ENCODE data around the gene ITPR1.
"Not testable (repeated sequence)": the region's sequence is repeated elsewhere in the genome, so short reads cannot be mapped to it uniquely, and the experiment has no call there.

ITPR1 gene

DNA sequence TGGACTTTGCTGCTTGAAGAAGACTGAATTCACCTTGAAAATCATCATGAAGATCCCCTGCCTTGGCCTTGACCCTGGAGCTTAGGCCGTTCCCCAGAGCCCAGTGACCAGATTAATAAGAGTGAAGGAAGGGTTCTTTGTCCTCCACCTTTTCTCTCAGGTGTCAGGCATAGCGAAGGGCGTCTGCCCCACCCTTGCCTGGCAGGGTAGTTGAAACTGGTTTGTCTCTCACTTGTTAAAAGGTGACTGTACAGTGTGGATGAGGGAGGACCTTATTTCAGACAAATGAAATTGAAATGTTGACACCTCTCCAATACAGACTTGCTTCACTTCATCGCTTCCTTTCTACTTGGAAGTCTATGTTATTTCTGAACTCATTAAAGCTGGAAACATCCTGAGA is 262.4 kb downstream of the ITPR1 start:
- Histone ChIP-seq H3K4me1 (ENCODE audit: insufficient read depth, low read length) (peaks cover 21% of the 10 kb centered on the region), H3K36me3 (ENCODE audit: insufficient read depth, low read length) (no peaks in the 10 kb centered on the region), H3K9ac (ENCODE audit: low read length) (no peak overlapping the region), H3K27me3 (ENCODE audit: control insufficient read depth in 1 of 2, insufficient read depth in 2 of 2, low read length in 2 of 2) (no peaks in the 10 kb centered on the region), H3K4me3 (ENCODE audit: low read depth in 1 of 2, low read length in 2 of 2) (no peak overlapping the region), H3K9me3 (ENCODE audit: low read length) (no peaks in the 10 kb centered on the region), H3K27ac (ENCODE audit: low read depth, low read length) (no peak overlapping the region)

DNA sequence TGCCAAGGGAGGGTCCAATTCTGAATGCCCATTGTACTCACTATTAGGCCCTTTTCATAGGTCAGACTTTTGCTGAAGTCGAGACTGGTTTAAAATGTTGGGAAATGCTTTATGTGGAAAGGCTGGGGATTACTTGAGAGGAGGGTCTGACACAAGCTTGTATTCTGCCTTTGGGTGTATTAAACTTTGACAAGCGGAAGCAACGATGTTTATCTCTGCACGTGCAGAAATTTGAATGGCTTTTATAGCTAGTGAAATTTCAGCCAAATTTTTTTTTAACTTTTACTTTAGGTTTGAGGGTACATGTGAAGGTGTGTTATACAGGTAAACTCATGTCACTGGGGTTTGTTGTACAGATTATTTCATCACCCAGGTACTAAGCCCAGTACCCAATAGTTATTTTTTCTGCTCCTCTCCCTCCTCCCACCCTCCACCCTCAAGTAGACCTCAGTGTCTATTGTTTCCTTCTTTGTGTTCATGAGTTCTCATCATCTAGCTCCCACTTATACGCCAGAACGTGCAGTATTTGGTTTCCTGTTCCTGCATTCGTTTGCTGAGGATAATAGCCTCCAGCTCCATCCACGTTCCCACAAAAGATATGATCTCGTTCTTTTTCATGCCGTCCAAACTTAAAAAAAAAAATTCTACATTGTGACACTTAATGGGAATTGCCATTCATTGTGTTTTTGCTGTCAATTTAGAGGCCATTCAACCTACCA is 263.1 kb downstream of the ITPR1 start:
- Histone ChIP-seq H3K4me1 (ENCODE audit: insufficient read depth, low read length) (peaks cover 15% of the 10 kb centered on the region), H3K27ac (ENCODE audit: low read depth, low read length) (no peak overlapping the region)

DNA sequence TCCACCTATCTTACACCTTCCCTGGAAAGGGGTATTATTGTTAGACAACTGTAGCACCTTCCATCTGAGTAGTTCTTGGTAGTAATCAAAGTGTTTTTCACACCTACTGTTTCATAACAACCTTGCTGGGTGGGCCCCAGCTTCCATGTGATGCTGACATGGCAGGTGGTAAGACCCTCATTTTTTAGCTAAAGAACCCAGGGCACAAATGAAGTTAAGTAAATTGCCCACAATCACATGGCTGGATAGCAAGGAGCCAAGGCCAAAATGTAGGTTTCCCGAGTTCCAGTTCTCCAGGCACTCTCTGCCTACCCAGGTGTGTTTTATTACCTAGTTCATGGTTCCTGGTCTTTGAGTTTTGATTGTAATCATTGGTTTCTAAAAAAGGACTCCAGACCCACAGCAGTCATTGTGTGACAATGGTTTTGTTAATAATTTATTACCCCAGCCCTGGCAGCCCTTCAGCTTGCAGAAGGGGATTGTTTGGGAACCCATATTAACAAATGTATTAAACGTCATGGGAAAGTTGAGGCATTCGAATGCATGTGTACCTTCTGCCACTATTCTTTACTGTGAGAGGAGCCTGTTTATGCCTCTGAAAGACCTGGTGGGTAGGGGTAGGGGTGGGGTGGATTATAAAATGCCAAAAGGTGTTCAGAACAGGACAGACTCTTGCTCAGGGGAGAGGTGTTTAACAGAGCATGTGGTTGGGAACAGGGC is 263.9 kb downstream of the ITPR1 start:
- no peak overlapping the region for H3K4me3 ChIP-seq (ENCODE audit: low read depth in 1 of 2, low read length in 2 of 2)
- H3K9ac ChIP-seq (ENCODE audit: low read length), result no peak overlapping the region
- no peaks in the 10 kb centered on the region for H3K9me3 ChIP-seq (ENCODE audit: low read length)
- no peak overlapping the region for H3K27ac ChIP-seq (ENCODE audit: low read depth, low read length)
- H3K4me1 ChIP-seq (ENCODE audit: insufficient read depth, low read length), result peaks cover 8% of the 10 kb centered on the region
- no peaks in the 10 kb centered on the region for H3K27me3 ChIP-seq (ENCODE audit: control insufficient read depth in 1 of 2, insufficient read depth in 2 of 2, low read length in 2 of 2)
- H3K36me3 ChIP-seq (ENCODE audit: insufficient read depth, low read length), result no peaks in the 10 kb centered on the region

More for the DNA sequence above, 263.1 kb downstream of the ITPR1 start:
- H3K9ac ChIP-seq (ENCODE audit: low read length), result no peak overlapping the region
- H3K27me3 ChIP-seq (ENCODE audit: control insufficient read depth in 1 of 2, insufficient read depth in 2 of 2, low read length in 2 of 2), result no peaks in the 10 kb centered on the region
- no peaks in the 10 kb centered on the region for H3K36me3 ChIP-seq (ENCODE audit: insufficient read depth, low read length)
- no peaks in the 10 kb centered on the region for H3K9me3 ChIP-seq (ENCODE audit: low read length)
- no peak overlapping the region for H3K4me3 ChIP-seq (ENCODE audit: low read depth in 1 of 2, low read length in 2 of 2)

DNA sequence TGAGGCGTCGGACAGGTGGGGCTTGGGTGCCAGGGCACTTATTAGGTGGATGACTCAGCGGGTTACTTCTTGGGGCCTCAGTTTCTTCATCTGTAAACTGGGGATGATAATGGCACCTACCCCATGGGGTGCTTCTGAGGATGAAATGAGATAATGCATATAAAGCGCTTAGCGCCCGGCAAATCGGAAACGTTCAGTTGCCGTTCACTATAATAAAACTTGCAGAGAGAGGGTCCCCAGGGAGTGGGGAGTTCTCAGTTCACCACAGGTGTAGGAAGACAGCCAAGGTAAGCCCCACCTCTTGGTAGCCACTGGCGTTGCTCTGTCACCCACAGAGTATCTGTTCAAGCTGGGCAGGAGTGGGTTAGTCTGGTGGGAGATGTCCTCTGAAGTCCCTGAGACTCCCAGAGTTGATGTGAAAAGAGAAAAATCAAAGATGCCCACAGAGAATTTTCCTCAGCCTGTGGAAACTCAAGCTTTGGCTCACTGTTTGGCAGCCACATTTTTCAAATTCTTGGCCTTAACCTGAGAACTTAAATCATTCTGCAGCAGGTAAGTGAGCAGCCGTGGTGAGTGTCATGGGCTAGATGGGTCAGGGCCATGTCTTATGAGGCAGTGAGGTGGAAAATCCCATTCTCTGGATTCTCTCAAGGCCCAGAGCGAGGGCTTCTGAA is 264.6 kb downstream of the ITPR1 start:
- no peak overlapping the region for H3K4me3 ChIP-seq (ENCODE audit: low read depth in 1 of 2, low read length in 2 of 2)
- H3K9me3 ChIP-seq (ENCODE audit: low read length), result no peaks in the 10 kb centered on the region
- H3K27me3 ChIP-seq (ENCODE audit: control insufficient read depth in 1 of 2, insufficient read depth in 2 of 2, low read length in 2 of 2), result no peaks in the 10 kb centered on the region
- no peaks in the 10 kb centered on the region for H3K36me3 ChIP-seq (ENCODE audit: insufficient read depth, low read length)
- peaks cover under 1% of the 10 kb centered on the region for H3K4me1 ChIP-seq (ENCODE audit: insufficient read depth, low read length)
- no peak overlapping the region for H3K9ac ChIP-seq (ENCODE audit: low read length)
- H3K27ac ChIP-seq (ENCODE audit: low read depth, low read length), result no peak overlapping the region

DNA sequence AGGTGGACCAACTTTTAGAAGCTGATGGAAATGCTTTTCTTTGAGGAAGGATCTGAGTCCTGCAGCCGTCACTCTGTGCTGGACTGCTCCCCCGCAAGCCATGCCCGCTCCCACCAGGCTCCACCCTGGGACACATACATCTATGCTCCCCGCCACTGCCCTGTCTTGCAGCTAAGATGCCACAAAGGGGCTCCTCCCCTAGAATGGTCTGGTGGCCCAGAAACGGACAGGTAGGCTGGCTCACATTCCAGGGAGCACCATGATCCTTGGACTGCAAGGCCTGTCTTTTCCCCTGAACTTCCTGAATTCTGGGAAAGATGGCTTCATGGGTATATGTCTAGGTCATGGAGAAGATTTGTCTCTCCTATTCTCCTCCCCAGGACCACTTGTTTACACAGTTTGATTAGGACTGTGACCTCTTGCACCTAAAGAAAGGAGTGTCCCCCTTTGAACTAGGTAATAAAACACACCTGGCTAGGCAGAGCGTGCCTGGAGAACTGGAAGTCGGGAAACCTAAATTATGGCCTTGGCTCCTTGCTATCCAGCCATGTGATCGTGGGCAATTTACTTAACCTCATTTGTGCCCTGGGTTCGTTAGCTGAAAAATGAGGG is 265.2 kb downstream of the ITPR1 start:
- Histone ChIP-seq H3K4me3 (ENCODE audit: low read depth in 1 of 2, low read length in 2 of 2) (no peak overlapping the region), H3K4me1 (ENCODE audit: insufficient read depth, low read length) (no peaks in the 10 kb centered on the region), H3K27me3 (ENCODE audit: control insufficient read depth in 1 of 2, insufficient read depth in 2 of 2, low read length in 2 of 2) (no peaks in the 10 kb centered on the region), H3K9me3 (ENCODE audit: low read length) (no peaks in the 10 kb centered on the region), H3K36me3 (ENCODE audit: insufficient read depth, low read length) (no peaks in the 10 kb centered on the region), H3K9ac (ENCODE audit: low read length) (no peak overlapping the region), H3K27ac (ENCODE audit: low read depth, low read length) (no peak overlapping the region)

DNA sequence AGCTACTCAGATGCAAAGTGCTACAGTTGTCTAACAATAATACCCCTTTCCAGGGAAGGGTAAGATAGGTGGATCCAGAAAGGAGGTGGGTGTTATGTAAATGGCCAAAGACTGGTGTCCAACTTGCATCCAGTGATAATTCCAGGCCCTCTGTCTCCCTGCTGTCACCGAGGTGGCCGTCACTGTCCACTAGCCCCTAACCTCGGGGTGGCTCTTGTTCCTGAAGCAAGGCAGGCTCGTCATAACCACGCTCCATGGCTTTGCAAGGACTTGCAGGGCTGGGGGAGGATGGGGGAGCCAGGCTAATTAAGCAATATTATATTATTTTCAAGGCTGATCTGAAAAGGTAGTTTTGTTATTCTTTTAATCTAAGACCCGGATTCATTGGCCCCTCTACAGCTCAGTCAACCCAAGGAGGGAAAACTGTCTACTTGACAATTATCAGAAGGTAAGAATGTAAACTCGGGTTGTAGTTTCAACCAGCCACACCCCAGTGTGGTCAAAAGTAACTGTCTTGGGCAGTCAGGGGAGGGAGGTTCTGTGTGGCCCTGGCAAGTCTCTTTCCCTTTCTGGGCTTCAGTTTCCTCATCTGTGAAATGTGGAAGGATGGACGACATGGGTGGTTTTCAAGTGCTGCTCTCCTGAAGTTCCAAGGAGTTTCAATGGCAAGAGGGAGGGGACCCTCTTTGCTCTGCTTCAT is 266.0 kb downstream of the ITPR1 start:
- Histone ChIP-seq H3K9me3 (ENCODE audit: low read length) (no peaks in the 10 kb centered on the region), H3K27ac (ENCODE audit: low read depth, low read length) (no peak overlapping the region), H3K36me3 (ENCODE audit: insufficient read depth, low read length) (no peaks in the 10 kb centered on the region), H3K4me3 (ENCODE audit: low read depth in 1 of 2, low read length in 2 of 2) (no peak overlapping the region), H3K4me1 (ENCODE audit: insufficient read depth, low read length) (no peaks in the 10 kb centered on the region), H3K9ac (ENCODE audit: low read length) (no peak overlapping the region), H3K27me3 (ENCODE audit: control insufficient read depth in 1 of 2, insufficient read depth in 2 of 2, low read length in 2 of 2) (no peaks in the 10 kb centered on the region)

DNA sequence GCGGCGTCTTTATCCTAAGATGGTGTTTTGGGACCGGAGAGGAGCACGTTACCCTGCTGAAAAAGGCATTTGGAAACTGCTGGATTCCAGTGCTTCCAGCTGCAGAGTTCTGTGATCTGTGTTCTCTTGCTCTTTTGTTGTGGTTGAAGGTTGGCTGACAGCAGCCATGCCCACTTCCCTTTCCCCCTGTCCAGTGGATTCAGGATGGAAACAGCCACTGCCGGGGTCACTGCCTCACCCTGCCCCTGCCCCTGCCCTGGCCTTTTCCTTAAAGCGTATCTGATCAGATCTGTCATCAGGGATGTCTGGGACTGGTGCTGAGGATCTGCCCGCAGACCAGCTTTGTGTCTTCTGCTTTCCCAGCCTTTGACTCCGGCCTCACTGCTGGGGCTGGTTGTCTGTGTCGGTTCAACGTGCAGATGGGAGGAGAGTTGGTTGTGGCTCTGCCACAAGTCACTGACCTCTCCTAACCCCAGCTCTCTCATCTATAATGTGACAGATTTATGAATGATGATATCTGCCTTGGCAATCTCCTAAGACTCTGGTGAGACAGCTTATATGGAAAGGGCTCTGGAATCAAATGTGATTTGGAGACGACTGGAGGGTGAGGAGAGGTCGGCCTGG is 266.7 kb downstream of the ITPR1 start:
- Histone ChIP-seq H3K36me3 (ENCODE audit: insufficient read depth, low read length) (no peaks in the 10 kb centered on the region), H3K4me3 (ENCODE audit: low read depth in 1 of 2, low read length in 2 of 2) (no peak overlapping the region), H3K9ac (ENCODE audit: low read length) (no peak overlapping the region), H3K4me1 (ENCODE audit: insufficient read depth, low read length) (no peaks in the 10 kb centered on the region), H3K9me3 (ENCODE audit: low read length) (no peaks in the 10 kb centered on the region), H3K27ac (ENCODE audit: low read depth, low read length) (no peak overlapping the region), H3K27me3 (ENCODE audit: control insufficient read depth in 1 of 2, insufficient read depth in 2 of 2, low read length in 2 of 2) (no peaks in the 10 kb centered on the region)

DNA sequence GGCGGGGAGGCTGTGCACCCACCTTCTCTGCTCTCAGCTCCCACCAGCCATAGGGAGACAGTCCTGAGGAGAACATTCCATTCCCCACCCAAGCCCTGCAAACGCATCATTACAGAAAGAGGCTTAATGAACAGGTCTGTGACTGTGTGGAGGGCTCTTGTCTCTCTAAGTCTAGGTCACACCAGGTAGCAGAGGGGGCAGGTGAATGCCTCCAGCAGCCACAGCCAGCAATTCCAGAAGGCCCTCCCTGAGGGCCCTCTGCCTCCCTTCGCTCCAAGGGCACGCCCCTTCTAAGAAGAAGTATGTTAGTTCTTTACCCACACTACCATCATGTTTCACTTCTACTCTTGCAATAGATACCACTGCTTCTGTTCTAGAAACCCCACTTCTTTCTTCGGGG is 268.6 kb downstream of the ITPR1 start:
- H3K9me3 ChIP-seq (ENCODE audit: low read length), result no peaks in the 10 kb centered on the region
- no peak overlapping the region for H3K4me3 ChIP-seq (ENCODE audit: low read depth in 1 of 2, low read length in 2 of 2)
- peaks cover 5% of the 10 kb centered on the region for H3K36me3 ChIP-seq (ENCODE audit: insufficient read depth, low read length)
- H3K4me1 ChIP-seq (ENCODE audit: insufficient read depth, low read length), result no peaks in the 10 kb centered on the region
- H3K9ac ChIP-seq (ENCODE audit: low read length), result no peak overlapping the region
- no peaks in the 10 kb centered on the region for H3K27me3 ChIP-seq (ENCODE audit: control insufficient read depth in 1 of 2, insufficient read depth in 2 of 2, low read length in 2 of 2)
- no peak overlapping the region for H3K27ac ChIP-seq (ENCODE audit: low read depth, low read length)

DNA sequence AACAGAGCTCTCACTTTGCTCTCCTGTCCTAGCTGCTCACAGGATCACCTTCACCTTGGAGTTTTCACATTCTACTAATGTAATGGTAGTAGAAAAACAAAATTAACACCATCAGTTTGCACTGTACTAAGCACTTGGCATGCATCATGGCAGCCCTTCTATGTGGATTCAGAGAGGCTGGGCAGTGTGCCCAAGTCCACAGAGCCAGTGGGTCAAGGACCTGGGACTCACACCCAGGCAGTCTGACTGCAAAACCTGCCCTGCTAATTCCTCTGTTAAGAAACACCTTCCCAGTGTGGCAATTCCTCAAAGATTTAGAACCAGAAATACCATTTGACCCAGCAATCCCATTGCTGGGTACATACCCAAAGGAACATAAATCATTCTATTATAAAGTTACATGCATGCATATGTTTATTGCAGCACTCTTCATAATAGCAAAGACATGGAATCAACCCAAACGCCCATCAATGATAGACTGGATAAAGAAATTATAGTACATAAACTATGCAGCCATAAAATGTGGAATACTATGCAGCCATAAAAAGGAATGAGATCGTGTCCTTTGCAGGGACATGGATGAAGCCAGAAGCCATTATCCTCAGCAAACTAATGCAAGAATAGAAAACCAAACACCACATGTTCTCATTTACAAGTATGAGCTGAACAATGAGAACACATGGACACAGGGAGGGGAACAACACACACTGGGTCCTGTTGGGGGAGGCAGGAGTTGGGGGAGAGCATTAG is 269.5 kb downstream of the ITPR1 start:
- not testable (repeated sequence) for H3K9me3 ChIP-seq (ENCODE audit: low read length); H3K27ac ChIP-seq (ENCODE audit: low read depth, low read length); H3K9ac ChIP-seq (ENCODE audit: low read length)

DNA sequence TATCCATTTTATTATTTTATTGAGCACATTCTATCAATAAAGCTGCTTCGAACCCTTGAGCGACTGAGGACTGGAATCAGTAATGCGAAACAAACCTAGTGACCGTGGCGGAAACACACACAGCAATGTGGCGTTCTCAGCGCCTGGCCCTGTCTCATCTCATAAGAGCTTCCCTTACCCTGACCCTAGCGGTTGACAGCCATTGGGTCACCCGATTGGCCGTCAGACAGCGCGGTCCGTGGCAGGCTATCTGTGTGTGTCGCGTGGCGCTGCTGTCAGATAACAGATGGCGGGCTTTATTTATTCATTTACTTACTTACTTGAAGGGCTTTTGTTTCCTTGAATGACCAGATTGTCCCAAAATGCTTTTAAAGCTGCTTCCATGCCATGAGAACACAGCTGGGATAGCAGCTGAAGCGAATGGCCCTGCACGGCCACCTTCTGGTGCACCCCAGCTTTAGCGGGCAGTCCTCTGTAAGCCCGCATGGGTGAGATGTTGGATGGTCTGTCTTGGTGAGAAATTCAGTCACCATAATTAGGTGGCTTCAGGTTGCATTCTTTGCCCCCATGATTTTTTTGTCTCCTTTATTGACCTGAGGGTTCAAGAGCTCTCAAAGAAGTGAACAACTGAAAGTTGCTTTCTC is 270.6 kb downstream of the ITPR1 start:
- no peak overlapping the region for H3K27ac ChIP-seq (ENCODE audit: low read depth, low read length)
- no peaks in the 10 kb centered on the region for H3K27me3 ChIP-seq (ENCODE audit: control insufficient read depth in 1 of 2, insufficient read depth in 2 of 2, low read length in 2 of 2)
- no peaks in the 10 kb centered on the region for H3K9me3 ChIP-seq (ENCODE audit: low read length)
- peaks cover 5% of the 10 kb centered on the region for H3K36me3 ChIP-seq (ENCODE audit: insufficient read depth, low read length)
- no peak overlapping the region for H3K9ac ChIP-seq (ENCODE audit: low read length)
- H3K4me3 ChIP-seq (ENCODE audit: low read depth in 1 of 2, low read length in 2 of 2), result no peak overlapping the region
- H3K4me1 ChIP-seq (ENCODE audit: insufficient read depth, low read length), result no peaks in the 10 kb centered on the region

More for the DNA sequence above, 269.5 kb downstream of the ITPR1 start:
- H3K4me3 ChIP-seq (ENCODE audit: low read depth in 1 of 2, low read length in 2 of 2); H3K27me3 ChIP-seq (ENCODE audit: control insufficient read depth in 1 of 2, insufficient read depth in 2 of 2, low read length in 2 of 2); H3K4me1 ChIP-seq (ENCODE audit: insufficient read depth, low read length); H3K36me3 ChIP-seq (ENCODE audit: insufficient read depth, low read length): not testable (repeated sequence)
